ENCODE results near the gene FGD6. TPM values are rescaled to one million over a fixed set of nuclear protein-coding genes. Genes with fewer than 3 reads are reported as not detected.

The FGD6 gene
- total and polyA plus RNA-seq, 2 experiments from 2014 or later: 12.9 to 32.4 TPM

DNA sequence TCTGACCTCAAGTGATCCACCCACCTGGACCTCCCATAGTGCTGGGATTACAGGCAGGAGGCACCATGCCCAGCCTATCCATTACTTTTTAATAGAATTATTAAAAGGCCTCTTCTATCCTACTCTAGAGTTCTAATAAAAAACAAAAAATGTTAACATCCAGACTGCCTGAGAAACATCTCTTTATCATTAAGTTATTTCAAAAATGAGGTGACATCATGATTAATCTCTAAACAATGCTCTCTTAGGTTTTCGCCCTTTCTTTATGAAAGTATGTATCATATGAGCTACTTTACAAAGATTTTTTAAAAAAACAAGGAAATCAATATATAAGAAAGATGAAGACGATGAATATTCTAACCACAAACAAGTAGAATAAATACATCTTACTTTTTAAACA, 52.6 kb downstream of the FGD6 start:
- Histone ChIP-seq H2AFZ (no peak overlapping the region), H3F3A (replicated peaks; ENCODE audit: low read depth) (no peaks in the 10 kb centered on the region), H3K9me2 (ENCODE audit: insufficient read depth) (no peaks in the 10 kb centered on the region), H3K4me2 (no peak overlapping the region), H3K4me3 (no peak overlapping the region), H3K27me3 (ENCODE audit: insufficient read depth) (no peaks in the 10 kb centered on the region), H4K20me1 (replicated peaks; ENCODE audit: insufficient read depth) (no peaks in the 10 kb centered on the region), H3K36me3 (ENCODE audit: insufficient read depth) (no peaks in the 10 kb centered on the region), H3K79me2 (replicated peaks; ENCODE audit: insufficient read depth) (peaks cover 6% of the 10 kb centered on the region; the same call in 1 of the 2 replicates), H3K27ac (ENCODE audit: low read depth) (no peak overlapping the region), H3K4me1 (ENCODE audit: insufficient read depth) (peaks cover 18% of the 10 kb centered on the region)
- peaks cover 4% of the 10 kb centered on the region for H3K27me3 Mint-ChIP-seq (ENCODE audit: insufficient read depth, low read depth, poor library complexity)
- H3K4me1 Mint-ChIP-seq: peaks cover 28% of the 10 kb centered on the region
- no peak for ATAC-seq
- no peak overlapping the region; the same call in 2 of the 3 replicates for H3K4me3 Mint-ChIP-seq
- no peaks in the 10 kb centered on the region; the same call in 2 of the 3 replicates for H3K9me3 Mint-ChIP-seq
- H3K36me3 Mint-ChIP-seq (ENCODE audit: low read depth): peaks cover 22% of the 10 kb centered on the region
- no peak for TF ChIP-seq ZNF114 (CRISPR knock-in tag; IDR thresholded peaks at IDR 0.05)
- no peak for TF ChIP-seq EZH2phosphoT487 (IDR thresholded peaks at IDR 0.05; ENCODE audit: unreplicated experiment)
- no peak for TF ChIP-seq JUNB (IDR thresholded peaks at IDR 0.05; ENCODE audit: unreplicated experiment)
- no peak overlapping the region for H3K27ac Mint-ChIP-seq
- DNase-seq (ENCODE audit: low spot score): no peak

DNA sequence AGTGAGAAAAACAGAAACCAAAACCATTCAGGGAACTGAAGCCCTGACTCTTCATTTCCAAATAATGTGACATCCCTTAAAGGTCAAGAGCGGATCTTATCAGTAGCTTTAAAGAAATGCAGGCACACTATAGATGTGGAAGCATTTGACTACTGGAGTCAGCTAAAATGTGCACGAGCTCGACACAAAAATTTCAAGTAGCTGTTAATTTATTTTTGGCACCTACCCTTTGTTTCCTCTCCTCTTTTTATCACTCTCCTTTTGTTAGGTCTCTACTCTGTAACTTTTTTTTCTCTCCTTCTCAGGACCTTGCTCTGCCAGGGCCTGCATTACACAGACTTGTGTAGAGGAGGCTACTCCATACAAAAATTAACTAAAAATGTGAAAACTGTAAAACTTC, 58.3 kb downstream of the FGD6 start:
- H3K9me3 Mint-ChIP-seq: no peaks in the 10 kb centered on the region; the same call in 2 of the 3 replicates
- TF ChIP-seq, protein P1, sequence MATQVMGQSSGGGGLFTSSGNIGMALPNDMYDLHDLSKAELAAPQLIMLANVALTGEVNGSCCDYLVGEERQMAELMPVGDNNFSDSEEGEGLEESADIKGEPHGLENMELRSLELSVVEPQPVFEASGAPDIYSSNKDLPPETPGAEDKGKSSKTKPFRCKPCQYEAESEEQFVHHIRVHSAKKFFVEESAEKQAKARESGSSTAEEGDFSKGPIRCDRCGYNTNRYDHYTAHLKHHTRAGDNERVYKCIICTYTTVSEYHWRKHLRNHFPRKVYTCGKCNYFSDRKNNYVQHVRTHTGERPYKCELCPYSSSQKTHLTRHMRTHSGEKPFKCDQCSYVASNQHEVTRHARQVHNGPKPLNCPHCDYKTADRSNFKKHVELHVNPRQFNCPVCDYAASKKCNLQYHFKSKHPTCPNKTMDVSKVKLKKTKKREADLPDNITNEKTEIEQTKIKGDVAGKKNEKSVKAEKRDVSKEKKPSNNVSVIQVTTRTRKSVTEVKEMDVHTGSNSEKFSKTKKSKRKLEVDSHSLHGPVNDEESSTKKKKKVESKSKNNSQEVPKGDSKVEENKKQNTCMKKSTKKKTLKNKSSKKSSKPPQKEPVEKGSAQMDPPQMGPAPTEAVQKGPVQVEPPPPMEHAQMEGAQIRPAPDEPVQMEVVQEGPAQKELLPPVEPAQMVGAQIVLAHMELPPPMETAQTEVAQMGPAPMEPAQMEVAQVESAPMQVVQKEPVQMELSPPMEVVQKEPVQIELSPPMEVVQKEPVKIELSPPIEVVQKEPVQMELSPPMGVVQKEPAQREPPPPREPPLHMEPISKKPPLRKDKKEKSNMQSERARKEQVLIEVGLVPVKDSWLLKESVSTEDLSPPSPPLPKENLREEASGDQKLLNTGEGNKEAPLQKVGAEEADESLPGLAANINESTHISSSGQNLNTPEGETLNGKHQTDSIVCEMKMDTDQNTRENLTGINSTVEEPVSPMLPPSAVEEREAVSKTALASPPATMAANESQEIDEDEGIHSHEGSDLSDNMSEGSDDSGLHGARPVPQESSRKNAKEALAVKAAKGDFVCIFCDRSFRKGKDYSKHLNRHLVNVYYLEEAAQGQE (IDR thresholded peaks at IDR 0.05; ENCODE audit: unreplicated experiment): no peak
- no peak for TF ChIP-seq ZNF331 (CRISPR knock-in tag; IDR thresholded peaks at IDR 0.05; ENCODE audit: low read depth)
- TF ChIP-seq, protein P2, sequence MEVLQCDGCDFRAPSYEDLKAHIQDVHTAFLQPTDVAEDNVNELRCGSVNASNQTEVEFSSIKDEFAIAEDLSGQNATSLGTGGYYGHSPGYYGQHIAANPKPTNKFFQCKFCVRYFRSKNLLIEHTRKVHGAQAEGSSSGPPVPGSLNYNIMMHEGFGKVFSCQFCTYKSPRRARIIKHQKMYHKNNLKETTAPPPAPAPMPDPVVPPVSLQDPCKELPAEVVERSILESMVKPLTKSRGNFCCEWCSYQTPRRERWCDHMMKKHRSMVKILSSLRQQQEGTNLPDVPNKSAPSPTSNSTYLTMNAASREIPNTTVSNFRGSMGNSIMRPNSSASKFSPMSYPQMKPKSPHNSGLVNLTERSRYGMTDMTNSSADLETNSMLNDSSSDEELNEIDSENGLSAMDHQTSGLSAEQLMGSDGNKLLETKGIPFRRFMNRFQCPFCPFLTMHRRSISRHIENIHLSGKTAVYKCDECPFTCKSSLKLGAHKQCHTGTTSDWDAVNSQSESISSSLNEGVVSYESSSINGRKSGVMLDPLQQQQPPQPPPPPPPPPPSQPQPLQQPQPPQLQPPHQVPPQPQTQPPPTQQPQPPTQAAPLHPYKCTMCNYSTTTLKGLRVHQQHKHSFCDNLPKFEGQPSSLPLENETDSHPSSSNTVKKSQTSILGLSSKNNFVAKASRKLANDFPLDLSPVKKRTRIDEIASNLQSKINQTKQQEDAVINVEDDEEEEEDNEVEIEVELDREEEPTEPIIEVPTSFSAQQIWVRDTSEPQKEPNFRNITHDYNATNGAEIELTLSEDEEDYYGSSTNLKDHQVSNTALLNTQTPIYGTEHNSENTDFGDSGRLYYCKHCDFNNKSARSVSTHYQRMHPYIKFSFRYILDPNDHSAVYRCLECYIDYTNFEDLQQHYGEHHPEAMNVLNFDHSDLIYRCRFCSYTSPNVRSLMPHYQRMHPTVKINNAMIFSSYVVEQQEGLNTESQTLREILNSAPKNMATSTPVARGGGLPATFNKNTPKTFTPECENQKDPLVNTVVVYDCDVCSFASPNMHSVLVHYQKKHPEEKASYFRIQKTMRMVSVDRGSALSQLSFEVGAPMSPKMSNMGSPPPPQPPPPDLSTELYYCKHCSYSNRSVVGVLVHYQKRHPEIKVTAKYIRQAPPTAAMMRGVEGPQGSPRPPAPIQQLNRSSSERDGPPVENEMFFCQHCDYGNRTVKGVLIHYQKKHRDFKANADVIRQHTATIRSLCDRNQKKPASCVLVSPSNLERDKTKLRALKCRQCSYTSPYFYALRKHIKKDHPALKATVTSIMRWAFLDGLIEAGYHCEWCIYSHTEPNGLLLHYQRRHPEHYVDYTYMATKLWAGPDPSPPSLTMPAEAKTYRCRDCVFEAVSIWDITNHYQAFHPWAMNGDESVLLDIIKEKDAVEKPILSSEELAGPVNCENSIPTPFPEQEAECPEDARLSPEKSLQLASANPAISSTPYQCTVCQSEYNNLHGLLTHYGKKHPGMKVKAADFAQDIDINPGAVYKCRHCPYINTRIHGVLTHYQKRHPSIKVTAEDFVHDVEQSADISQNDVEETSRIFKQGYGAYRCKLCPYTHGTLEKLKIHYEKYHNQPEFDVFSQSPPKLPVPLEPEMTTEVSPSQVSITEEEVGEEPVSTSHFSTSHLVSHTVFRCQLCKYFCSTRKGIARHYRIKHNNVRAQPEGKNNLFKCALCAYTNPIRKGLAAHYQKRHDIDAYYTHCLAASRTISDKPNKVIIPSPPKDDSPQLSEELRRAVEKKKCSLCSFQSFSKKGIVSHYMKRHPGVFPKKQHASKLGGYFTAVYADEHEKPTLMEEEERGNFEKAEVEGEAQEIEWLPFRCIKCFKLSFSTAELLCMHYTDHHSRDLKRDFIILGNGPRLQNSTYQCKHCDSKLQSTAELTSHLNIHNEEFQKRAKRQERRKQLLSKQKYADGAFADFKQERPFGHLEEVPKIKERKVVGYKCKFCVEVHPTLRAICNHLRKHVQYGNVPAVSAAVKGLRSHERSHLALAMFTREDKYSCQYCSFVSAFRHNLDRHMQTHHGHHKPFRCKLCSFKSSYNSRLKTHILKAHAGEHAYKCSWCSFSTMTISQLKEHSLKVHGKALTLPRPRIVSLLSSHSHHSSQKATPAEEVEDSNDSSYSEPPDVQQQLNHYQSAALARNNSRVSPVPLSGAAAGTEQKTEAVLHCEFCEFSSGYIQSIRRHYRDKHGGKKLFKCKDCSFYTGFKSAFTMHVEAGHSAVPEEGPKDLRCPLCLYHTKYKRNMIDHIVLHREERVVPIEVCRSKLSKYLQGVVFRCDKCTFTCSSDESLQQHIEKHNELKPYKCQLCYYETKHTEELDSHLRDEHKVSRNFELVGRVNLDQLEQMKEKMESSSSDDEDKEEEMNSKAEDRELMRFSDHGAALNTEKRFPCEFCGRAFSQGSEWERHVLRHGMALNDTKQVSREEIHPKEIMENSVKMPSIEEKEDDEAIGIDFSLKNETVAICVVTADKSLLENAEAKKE (CRISPR knock-in tag; IDR thresholded peaks at IDR 0.05): no peak
- TF ChIP-seq, protein P3, sequence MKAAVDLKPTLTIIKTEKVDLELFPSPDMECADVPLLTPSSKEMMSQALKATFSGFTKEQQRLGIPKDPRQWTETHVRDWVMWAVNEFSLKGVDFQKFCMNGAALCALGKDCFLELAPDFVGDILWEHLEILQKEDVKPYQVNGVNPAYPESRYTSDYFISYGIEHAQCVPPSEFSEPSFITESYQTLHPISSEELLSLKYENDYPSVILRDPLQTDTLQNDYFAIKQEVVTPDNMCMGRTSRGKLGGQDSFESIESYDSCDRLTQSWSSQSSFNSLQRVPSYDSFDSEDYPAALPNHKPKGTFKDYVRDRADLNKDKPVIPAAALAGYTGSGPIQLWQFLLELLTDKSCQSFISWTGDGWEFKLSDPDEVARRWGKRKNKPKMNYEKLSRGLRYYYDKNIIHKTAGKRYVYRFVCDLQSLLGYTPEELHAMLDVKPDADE (IDR thresholded peaks at IDR 0.05): no peak
- TF ChIP-seq NANOG (IDR thresholded peaks at IDR 0.05; ENCODE audit: borderline replicate concordance): no peak
- no peak for TF ChIP-seq POLR2AphosphoS5 (IDR thresholded peaks at IDR 0.05; ENCODE audit: low read depth)
- TF ChIP-seq JUNB (IDR thresholded peaks at IDR 0.05; ENCODE audit: unreplicated experiment): no peak
- TF ChIP-seq STAT1 (IDR thresholded peaks at IDR 0.05; ENCODE audit: unreplicated experiment): no peak
- TF ChIP-seq EZH2phosphoT487 (IDR thresholded peaks at IDR 0.05; ENCODE audit: unreplicated experiment): no peak
- no peak for TF ChIP-seq CREB1 (CRISPR knock-in tag; IDR thresholded peaks at IDR 0.05; ENCODE audit: low read depth)
- Histone ChIP-seq H3K36me3 (ENCODE audit: insufficient read depth) (no peaks in the 10 kb centered on the region), H3K4me1 (ENCODE audit: insufficient read depth) (peaks cover 16% of the 10 kb centered on the region), H3K27me3 (ENCODE audit: insufficient read depth) (no peaks in the 10 kb centered on the region), H3K4me2 (no peak overlapping the region), H2AFZ (no peak overlapping the region), H3K27ac (ENCODE audit: low read depth) (no peak overlapping the region), H3K9me2 (ENCODE audit: insufficient read depth) (no peaks in the 10 kb centered on the region), H3K79me2 (replicated peaks; ENCODE audit: insufficient read depth) (peaks cover 6% of the 10 kb centered on the region; the same call in 1 of the 2 replicates), H3K4me3 (no peak overlapping the region), H4K20me1 (replicated peaks; ENCODE audit: insufficient read depth) (no peaks in the 10 kb centered on the region), H3F3A (replicated peaks; ENCODE audit: low read depth) (peaks cover 3% of the 10 kb centered on the region; the same call in 1 of the 2 replicates)
- H3K4me3 Mint-ChIP-seq: no peak overlapping the region
- H3K27me3 Mint-ChIP-seq (ENCODE audit: insufficient read depth, low read depth, poor library complexity): peaks cover 8% of the 10 kb centered on the region
- ATAC-seq (no peak), DNase-seq (ENCODE audit: low spot score) (no peak)
- H3K4me1 Mint-ChIP-seq: peaks cover 47% of the 10 kb centered on the region
- peak overlapping the region; percentile 50 for H3K27ac Mint-ChIP-seq
- H3K36me3 Mint-ChIP-seq (ENCODE audit: low read depth): peaks cover 36% of the 10 kb centered on the region
